ENCODE results near the gene VWA8. TPM values are rescaled to one million over a fixed set of nuclear protein-coding genes. Genes with fewer than 3 reads are reported as not detected.
A peak's percentile ranks its signal among the peaks of the same experiment; 100 is the strongest.

The VWA8 gene
- total RNA-seq, 1 donor, result 33.2 TPM

- no peak for DNase-seq (ENCODE audit: low read depth)
- no peak overlapping the region for H3K4me3 ChIP-seq (ENCODE audit: low read depth, low read length)
- TF ChIP-seq, protein P1, sequence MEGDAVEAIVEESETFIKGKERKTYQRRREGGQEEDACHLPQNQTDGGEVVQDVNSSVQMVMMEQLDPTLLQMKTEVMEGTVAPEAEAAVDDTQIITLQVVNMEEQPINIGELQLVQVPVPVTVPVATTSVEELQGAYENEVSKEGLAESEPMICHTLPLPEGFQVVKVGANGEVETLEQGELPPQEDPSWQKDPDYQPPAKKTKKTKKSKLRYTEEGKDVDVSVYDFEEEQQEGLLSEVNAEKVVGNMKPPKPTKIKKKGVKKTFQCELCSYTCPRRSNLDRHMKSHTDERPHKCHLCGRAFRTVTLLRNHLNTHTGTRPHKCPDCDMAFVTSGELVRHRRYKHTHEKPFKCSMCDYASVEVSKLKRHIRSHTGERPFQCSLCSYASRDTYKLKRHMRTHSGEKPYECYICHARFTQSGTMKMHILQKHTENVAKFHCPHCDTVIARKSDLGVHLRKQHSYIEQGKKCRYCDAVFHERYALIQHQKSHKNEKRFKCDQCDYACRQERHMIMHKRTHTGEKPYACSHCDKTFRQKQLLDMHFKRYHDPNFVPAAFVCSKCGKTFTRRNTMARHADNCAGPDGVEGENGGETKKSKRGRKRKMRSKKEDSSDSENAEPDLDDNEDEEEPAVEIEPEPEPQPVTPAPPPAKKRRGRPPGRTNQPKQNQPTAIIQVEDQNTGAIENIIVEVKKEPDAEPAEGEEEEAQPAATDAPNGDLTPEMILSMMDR (IDR thresholded peaks at IDR 0.05; ENCODE audit: insufficient read depth, low read depth, low read length), result no peak
These were observed 10.0 kb upstream of the VWA8 start for GRCh38 chr13:41970918-41971317.

DNA sequence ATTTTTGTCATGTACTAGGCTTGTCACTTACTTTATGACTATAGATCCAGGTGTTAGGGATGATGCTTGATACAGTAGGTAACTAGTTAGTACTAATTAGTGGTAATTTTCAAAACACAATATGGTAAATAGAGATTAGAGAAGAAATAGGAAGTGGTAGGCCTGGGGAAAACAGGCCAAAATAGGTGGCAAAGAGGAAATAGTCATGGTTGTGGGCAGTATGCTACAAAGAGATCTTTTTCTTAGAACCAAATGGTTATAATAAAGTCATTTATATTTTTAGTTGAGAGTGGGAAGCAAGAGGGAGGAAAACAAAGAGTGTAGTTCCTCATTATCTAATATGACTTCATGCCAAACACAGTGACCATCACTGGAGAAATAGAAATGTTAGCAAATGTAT lies 9.1 kb upstream of the VWA8 start:
- TF ChIP-seq, protein P1 (IDR thresholded peaks at IDR 0.05; ENCODE audit: insufficient read depth, low read depth, low read length), result no peak
- DNase-seq (ENCODE audit: low read depth), result no peak
- H3K4me3 ChIP-seq (ENCODE audit: low read depth, low read length), result no peak overlapping the region

- H3K4me3 ChIP-seq (ENCODE audit: low read depth, low read length), result no peak overlapping the region
- TF ChIP-seq, protein P1 (IDR thresholded peaks at IDR 0.05; ENCODE audit: insufficient read depth, low read depth, low read length), result no peak
- no peak for DNase-seq (ENCODE audit: low read depth)
These were observed 8.2 kb upstream of the VWA8 start for GRCh38 chr13:41969072-41969471.

- DNase-seq (ENCODE audit: low read depth), result no peak
- TF ChIP-seq, protein P1 (IDR thresholded peaks at IDR 0.05; ENCODE audit: insufficient read depth, low read depth, low read length), result no peak
- no peak overlapping the region for H3K4me3 ChIP-seq (ENCODE audit: low read depth, low read length)
These were observed 5.8 kb upstream of the VWA8 start for GRCh38 chr13:41966671-41967070.

DNA sequence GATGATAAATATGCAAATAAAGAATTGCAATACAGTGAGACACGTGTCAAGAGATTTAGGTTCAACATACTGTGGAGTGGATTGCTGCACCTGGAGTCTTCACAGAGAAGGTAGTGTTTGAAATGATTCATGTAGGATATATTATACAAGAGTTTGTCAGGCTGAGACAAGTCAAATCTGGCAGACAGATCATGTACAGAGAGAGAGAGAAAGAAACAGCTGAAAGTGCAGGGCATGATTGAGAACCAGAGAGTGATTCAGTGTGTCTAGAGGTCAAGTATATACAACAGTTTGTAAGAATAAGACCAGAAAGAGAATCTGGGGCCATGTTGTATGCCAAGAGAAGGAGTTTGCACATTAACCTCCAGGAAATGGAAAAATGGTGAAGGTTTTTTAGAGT lies 2.1 kb upstream of the VWA8 start:
- no peak for DNase-seq (ENCODE audit: low read depth)
- H3K4me3 ChIP-seq (ENCODE audit: low read depth, low read length), result no peak overlapping the region

DNA sequence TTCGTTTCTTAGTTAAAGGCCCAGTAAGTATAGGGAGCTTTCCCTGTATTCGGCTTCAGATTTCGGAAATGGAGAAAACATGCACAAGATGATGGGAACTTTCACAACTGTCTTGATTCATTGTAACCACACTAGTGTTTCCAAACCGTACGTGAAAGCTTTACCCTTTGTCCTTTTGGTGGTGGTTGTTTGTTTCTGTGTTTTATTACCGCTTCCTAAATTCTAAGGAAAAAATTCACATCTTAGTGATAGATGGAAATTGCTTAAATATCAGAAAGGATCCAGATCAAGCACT lies 504 bp upstream of the VWA8 start:
- TF ChIP-seq, protein P1 (IDR thresholded peaks at IDR 0.05; ENCODE audit: insufficient read depth, low read depth, low read length), result no peak
- H3K4me3 ChIP-seq (ENCODE audit: low read depth, low read length), result peak overlapping the region; percentile 76
- DNase-seq (ENCODE audit: low read depth), result peak; percentile 55

More for the DNA sequence above, 2.1 kb upstream of the VWA8 start:
- TF ChIP-seq, protein P1 (IDR thresholded peaks at IDR 0.05; ENCODE audit: insufficient read depth, low read depth, low read length), result no peak

GRCh38 chr13:41960211-41960636 lies 685 bp downstream of the VWA8 start:
- TF ChIP-seq, protein P1 (IDR thresholded peaks at IDR 0.05; ENCODE audit: insufficient read depth, low read depth, low read length), result no peak
- H3K4me3 ChIP-seq (ENCODE audit: low read depth, low read length), result peak overlapping the region; percentile 76
- DNase-seq (ENCODE audit: low read depth), result peak; percentile 48
